Upper lobe of left lung (tissue), 4 donors: Measurements from ENCODE around the gene ABCB6.

ENCODE experiments used
- CTCF ChIP-seq, 6 experiments: fragments of 450-650 bp in 4 of 6; fragments of 200-600 bp in 2 of 6; sonication (generic) in 2 of 6; IDR thresholded peaks; one replicate each; pipeline ENCODE4 v1.5.1; 2016 to 2019; ENCODE audit warnings: antibody characterized with exemption in 6 of 6
- EP300 ChIP-seq, 4 donors: sonication (generic); formaldehyde crosslinking; IDR thresholded peaks; one replicate each; pipeline ENCODE4 v1.5.1; 2017; ENCODE audit warnings: antibody characterized with exemption in 4 of 4, control low read depth in 2 of 4
- POLR2A ChIP-seq, 4 donors: fragments of 450-650 bp; IDR thresholded peaks; one replicate each; pipeline ENCODE4 v1.5.1; 2016 to 2017; ENCODE audit warnings: antibody characterized with exemption in 4 of 4, mild to moderate bottlenecking in 2 of 4

GRCh38 chr2:219228041-219228910, 9.5 kb upstream of the ABCB6 start:
- TF ChIP-seq CTCF (IDR thresholded peaks at IDR 0.05) (no peak), EP300 (IDR thresholded peaks at IDR 0.05) (no peak), POLR2A (IDR thresholded peaks at IDR 0.05) (no peak)
